Thoracic aorta (tissue), 2 donors: ENCODE data around the gene INO80C. TPM values are rescaled to one million over a fixed set of nuclear protein-coding genes. Genes with fewer than 3 reads are reported as not detected.

Source experiments
- ATAC-seq: fragments of 150-250 bp; one replicate; pipeline ENCODE4 v1.8.0; 2017; ENCODE audit warnings: low read depth; ENCODE audit not compliant: insufficient number of reproducible peaks, low FRiP score
- DNase-seq: peaks from one replicate; pipeline ENCODE4 v3.0.0-alpha.2; 2020; ENCODE audit warnings: low spot score
- H3K27ac ChIP-seq, 2 donors: fragments of 200-600 bp; sonication (generic); 1 replicate in 1 of 2; 2 replicates in 1 of 2; pipeline ENCODE4 v1.5.1; 2016; ENCODE audit warnings: mild to moderate bottlenecking in 2 of 2, moderate library complexity in 2 of 2
- H3K27me3 ChIP-seq: fragments of 200-600 bp; sonication (generic); replicated peaks from 2 replicates; pipeline ENCODE4 v1.6.0; 2016; ENCODE audit warnings: mild to moderate bottlenecking; ENCODE audit not compliant: insufficient read depth
- H3K36me3 ChIP-seq: fragments of 200-600 bp; sonication (generic); one replicate; pipeline ENCODE4 v1.5.1; 2016
- H3K4me1 ChIP-seq, 2 donors: fragments of 200-600 bp; sonication (generic); 1 replicate in 1 of 2; 2 replicates in 1 of 2; pipeline versions ENCODE4 v1.5.1 to v1.6.0; 2016; ENCODE audit warnings: low read depth in 2 of 2, mild to moderate bottlenecking in 1 of 2; ENCODE audit not compliant: control insufficient read depth in 1 of 2
- H3K4me3 ChIP-seq: fragments of 200-600 bp; sonication (generic); 2 replicates; pipeline ENCODE4 v1.5.1; 2016; ENCODE audit warnings: mild to moderate bottlenecking
- H3K9me3 ChIP-seq: fragments of 200-600 bp; sonication (generic); 2 replicates; pipeline ENCODE4 v1.5.1; 2016
- total RNA-seq, 2 donors: library from RNA; depleted of rRNA; stranded (reverse); fragments of >200 nt; gene quantifications; one replicate each; pipeline versions ENCODE4 v1.1.0 to v1.2.3, GENCODE V29; 2016
- TF ChIP-seq, protein P1 (sequence below): fragments of 200-600 bp; sonication (generic); IDR thresholded peaks from one replicate; pipeline ENCODE4 v1.5.1; 2019; ENCODE audit warnings: antibody characterized with exemption

INO80C gene
- total RNA-seq, 2 donors from 2014 or later = 3.0 to 7.3 TPM

GRCh38 chr18:35436076-35436649 lies 61.6 kb downstream of the INO80C start:
- Histone ChIP-seq H3K4me1 (no peaks in the 10 kb centered on the region), H3K4me3 (no peak overlapping the region), H3K27ac (no peak overlapping the region), H3K9me3 (peaks cover 8% of the 10 kb centered on the region), H3K36me3 (no peaks in the 10 kb centered on the region), H3K27me3 (no peaks in the 10 kb centered on the region)
- ATAC-seq (no peak), DNase-seq (no peak)
- TF ChIP-seq, protein P1, sequence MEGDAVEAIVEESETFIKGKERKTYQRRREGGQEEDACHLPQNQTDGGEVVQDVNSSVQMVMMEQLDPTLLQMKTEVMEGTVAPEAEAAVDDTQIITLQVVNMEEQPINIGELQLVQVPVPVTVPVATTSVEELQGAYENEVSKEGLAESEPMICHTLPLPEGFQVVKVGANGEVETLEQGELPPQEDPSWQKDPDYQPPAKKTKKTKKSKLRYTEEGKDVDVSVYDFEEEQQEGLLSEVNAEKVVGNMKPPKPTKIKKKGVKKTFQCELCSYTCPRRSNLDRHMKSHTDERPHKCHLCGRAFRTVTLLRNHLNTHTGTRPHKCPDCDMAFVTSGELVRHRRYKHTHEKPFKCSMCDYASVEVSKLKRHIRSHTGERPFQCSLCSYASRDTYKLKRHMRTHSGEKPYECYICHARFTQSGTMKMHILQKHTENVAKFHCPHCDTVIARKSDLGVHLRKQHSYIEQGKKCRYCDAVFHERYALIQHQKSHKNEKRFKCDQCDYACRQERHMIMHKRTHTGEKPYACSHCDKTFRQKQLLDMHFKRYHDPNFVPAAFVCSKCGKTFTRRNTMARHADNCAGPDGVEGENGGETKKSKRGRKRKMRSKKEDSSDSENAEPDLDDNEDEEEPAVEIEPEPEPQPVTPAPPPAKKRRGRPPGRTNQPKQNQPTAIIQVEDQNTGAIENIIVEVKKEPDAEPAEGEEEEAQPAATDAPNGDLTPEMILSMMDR = no peak

- Histone ChIP-seq H3K4me3 (no peak overlapping the region), H3K27me3 (no peaks in the 10 kb centered on the region), H3K9me3 (peaks cover 8% of the 10 kb centered on the region), H3K27ac (peak overlapping the region in 1 of 2 donors; percentile 30), H3K36me3 (no peaks in the 10 kb centered on the region), H3K4me1 (no peaks in the 10 kb centered on the region)
- no peak for DNase-seq
- ATAC-seq = no peak
- TF ChIP-seq, protein P1 = no peak
Observed at GRCh38 chr18:35435401-35435800, 62.4 kb downstream of the INO80C start.

DNA sequence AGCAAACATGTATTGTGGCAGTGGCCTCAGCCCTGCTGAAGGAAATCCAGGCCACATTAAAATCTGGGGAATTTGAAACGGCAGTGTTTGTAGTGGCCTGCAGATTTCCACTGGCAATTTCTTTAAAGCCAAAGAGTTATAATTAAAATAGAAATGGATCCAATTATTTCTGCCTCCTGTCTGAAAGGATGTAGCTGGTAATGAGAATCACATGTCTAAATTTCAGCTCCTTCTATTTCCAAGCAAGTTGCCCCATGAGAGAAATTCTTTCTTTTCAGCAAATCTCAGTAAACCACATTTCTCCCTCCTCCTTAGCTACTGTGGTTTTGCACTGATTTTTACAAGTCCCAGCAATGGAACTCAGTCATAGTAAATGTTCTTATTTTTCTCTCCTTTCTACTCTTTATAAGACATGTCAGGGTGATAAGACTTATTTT lies 65.2 kb downstream of the INO80C start:
- ATAC-seq = no peak
- H3K4me1 ChIP-seq = no peaks in the 10 kb centered on the region

GRCh38 chr18:35431374-35431741 lies 66.4 kb downstream of the INO80C start:
- ATAC-seq = no peak

More for the DNA sequence above, 65.2 kb downstream of the INO80C start:
- no peak for DNase-seq
- Histone ChIP-seq H3K36me3 (no peaks in the 10 kb centered on the region), H3K9me3 (peaks cover 8% of the 10 kb centered on the region), H3K4me3 (no peak overlapping the region), H3K27ac (no peak overlapping the region), H3K27me3 (no peaks in the 10 kb centered on the region)
- TF ChIP-seq, protein P1 = no peak

GRCh38 chr18:35430721-35431373 lies 66.9 kb downstream of the INO80C start:
- no peak for DNase-seq
- H3K4me3 ChIP-seq = no peak overlapping the region
- ATAC-seq = no peak

More at GRCh38 chr18:35431374-35431741, 66.4 kb downstream of the INO80C start:
- no peaks in the 10 kb centered on the region for H3K4me1 ChIP-seq
- H3K27me3 ChIP-seq = no peaks in the 10 kb centered on the region
- H3K27ac ChIP-seq = no peak overlapping the region
- H3K36me3 ChIP-seq = no peaks in the 10 kb centered on the region
- DNase-seq = no peak
- TF ChIP-seq, protein P1 = no peak
- peaks cover 8% of the 10 kb centered on the region for H3K9me3 ChIP-seq
- H3K4me3 ChIP-seq = no peak overlapping the region

More at GRCh38 chr18:35430721-35431373, 66.9 kb downstream of the INO80C start:
- no peaks in the 10 kb centered on the region for H3K36me3 ChIP-seq
- H3K4me1 ChIP-seq = no peaks in the 10 kb centered on the region
- H3K9me3 ChIP-seq = peaks cover 8% of the 10 kb centered on the region
- TF ChIP-seq, protein P1 = no peak
- H3K27me3 ChIP-seq = no peaks in the 10 kb centered on the region
- H3K27ac ChIP-seq = no peak overlapping the region
